Activated CD4-positive, alpha-beta T cell treated with anti-CD3 and anti-CD28 coated beads for 36 hours (primary cell): ENCODE results near the gene CTXN1. TPM values are rescaled to one million over a fixed set of nuclear protein-coding genes. Genes with fewer than 3 reads are reported as not detected.

Experiments
- ATAC-seq: fragments of 200-7000 bp; cut with Tn5 transposase; one replicate; pipeline ENCODE4 v1.10.0; 2021; ENCODE audit warnings: mild to moderate bottlenecking, moderate library complexity
- CTCF ChIA-PET: fragments of 350-600 bp; sonication (Branson Sonifier 250); formaldehyde crosslinking; loops from one replicate; lab custom pipeline; 2021; ENCODE audit warnings: antibody characterized with exemption; lab: Charles Lee
- POLR2A ChIA-PET: fragments of 350-600 bp; sonication (Branson Sonifier 250); formaldehyde crosslinking; loops from one replicate; lab custom pipeline; 2021; ENCODE audit warnings: antibody characterized with exemption, inconsistent platforms; lab: Charles Lee
- DNase-seq: peaks from one replicate; pipeline ENCODE4 v3.0.0-alpha.2; 2020
- H3K27ac Mint-ChIP-seq: one replicate; pipeline ENCODE4 v1.8.0; 2021; ENCODE audit warnings: mixed read lengths
- H3K27me3 Mint-ChIP-seq: one replicate; pipeline ENCODE4 v1.8.0; 2021; ENCODE audit warnings: mixed read lengths
- H3K36me3 Mint-ChIP-seq: one replicate; pipeline ENCODE4 v1.8.0; 2021; ENCODE audit warnings: low read depth, mixed read lengths
- H3K4me1 Mint-ChIP-seq: one replicate; pipeline ENCODE4 v1.8.0; 2021; ENCODE audit warnings: mixed read lengths
- H3K4me3 Mint-ChIP-seq: one replicate; pipeline ENCODE4 v1.8.0; 2021; ENCODE audit warnings: mild to moderate bottlenecking, moderate library complexity, mixed read lengths
- H3K9me3 Mint-ChIP-seq: one replicate; pipeline ENCODE4 v1.8.0; 2021; ENCODE audit warnings: low read depth, mixed read lengths
- intact Hi-C, 2 experiments: fragments of 100-400 bp; cut with DNase I in 1 of 2; cut with micrococcal nuclease in 1 of 2; formaldehyde crosslinking; loops; one replicate each; pipeline versions ENCODE4 v1.14.2 to v1.15.1; 2022 to 2024; cut with DNase I, micrococcal nuclease
- total RNA-seq, 2 experiments: library from RNA; stranded (reverse); gene quantifications; one replicate each; pipeline ENCODE4 v1.2.3, GENCODE V29; 2021

CTXN1 gene
- under 1 TPM; 0.47 to 0.82 TPM for total RNA-seq

- Mint-ChIP-seq H3K27me3 (peaks cover 1% of the 10 kb centered on the region), H3K36me3 (peaks cover 14% of the 10 kb centered on the region), H3K4me1 (peaks cover 27% of the 10 kb centered on the region), H3K4me3 (peak within 1 kb of the TSS; percentile 67), H3K27ac (no peak within 1 kb of the TSS), H3K9me3 (no peaks in the 10 kb centered on the region)
- ChIA-PET POLR2A (no interaction called here), CTCF (interaction anchor here (0.9 to 1.1 kb wide), 2 partner anchors 8 to 18 kb away, joined by 3 to 5 read pairs; partner anchors contain the start of gene TIMM44)
- DNase-seq (peak; percentile 87), ATAC-seq (peak; percentile 57)
- intact Hi-C loops: no loop called here
These were observed at the start of gene CTXN1 for GRCh38 chr19:7926021-7926726. TSS of gene CTXN1 (minus strand) at chr19:7926135. CDS start at chr19:7925538, 597 bp downstream.

GRCh38 chr19:7975037-7975436, 49.1 kb upstream of the CTXN1 start:
- H3K4me1 Mint-ChIP-seq: no peaks in the 10 kb centered on the region
- ChIA-PET CTCF (interaction anchor here (1.7 kb wide), 1 partner anchor 31 kb away, joined by 5 read pairs; the partner anchor contains the start of gene TIMM44), POLR2A (no interaction called here)
- H3K36me3 Mint-ChIP-seq: peaks cover 21% of the 10 kb centered on the region
- intact Hi-C loops: no loop called here
- H3K27ac Mint-ChIP-seq: no peak overlapping the region
- H3K27me3 Mint-ChIP-seq: no peaks in the 10 kb centered on the region
- no peak for DNase-seq
- ATAC-seq: no peak
- H3K9me3 Mint-ChIP-seq: no peaks in the 10 kb centered on the region
- no peak overlapping the region for H3K4me3 Mint-ChIP-seq

- Mint-ChIP-seq H3K27me3 (no peaks in the 10 kb centered on the region), H3K27ac (no peak overlapping the region)
- CTCF ChIA-PET: no interaction called here
These were observed 47.9 kb upstream of the CTXN1 start for GRCh38 chr19:7973883-7974282.

GRCh38 chr19:7971553-7972520, 45.9 kb upstream of the CTXN1 start:
- ChIA-PET CTCF (no interaction called here), POLR2A (no interaction called here)
- H3K27ac Mint-ChIP-seq: no peak overlapping the region
- no peak overlapping the region for H3K4me3 Mint-ChIP-seq
- ATAC-seq (no peak), DNase-seq (no peak)
- intact Hi-C loops: loop anchor here in 1 of 2 experiments (2.0 kb wide), 2 partner anchors 31 to 281 kb away; no protein-coding TSS in a partner anchor
- H3K9me3 Mint-ChIP-seq: no peaks in the 10 kb centered on the region
- H3K27me3 Mint-ChIP-seq: no peaks in the 10 kb centered on the region
- peaks cover 24% of the 10 kb centered on the region for H3K36me3 Mint-ChIP-seq
- H3K4me1 Mint-ChIP-seq: no peaks in the 10 kb centered on the region

More at GRCh38 chr19:7973883-7974282, 47.9 kb upstream of the CTXN1 start:
- DNase-seq: no peak
- no peaks in the 10 kb centered on the region for H3K4me1 Mint-ChIP-seq
- intact Hi-C loops: no loop called here
- POLR2A ChIA-PET: no interaction called here
- H3K9me3 Mint-ChIP-seq: no peaks in the 10 kb centered on the region
- no peak overlapping the region for H3K4me3 Mint-ChIP-seq
- H3K36me3 Mint-ChIP-seq: peaks cover 20% of the 10 kb centered on the region
- no peak for ATAC-seq

- no peaks in the 10 kb centered on the region for H3K27me3 Mint-ChIP-seq
- POLR2A ChIA-PET: no interaction called here
- no peak overlapping the region for H3K27ac Mint-ChIP-seq
- no peaks in the 10 kb centered on the region for H3K9me3 Mint-ChIP-seq
- ATAC-seq (peak; percentile 65), DNase-seq (peak; percentile 56)
- no peaks in the 10 kb centered on the region for H3K4me1 Mint-ChIP-seq
- intact Hi-C loops: loop anchor here in 1 of 2 experiments (2.0 kb wide), 2 partner anchors 32 to 282 kb away; no protein-coding TSS in a partner anchor
- no peak overlapping the region for H3K4me3 Mint-ChIP-seq
- peaks cover 26% of the 10 kb centered on the region for H3K36me3 Mint-ChIP-seq
- CTCF ChIA-PET: interaction anchor here (0.6 to 2.0 kb wide), 8 partner anchors 19 to 1013 kb away, joined by 3 to 7 read pairs (median 3); partner anchors contain the start of gene TIMM44
These were observed 44.9 kb upstream of the CTXN1 start for GRCh38 chr19:7970716-7971448.

GRCh38 chr19:7969555-7969939, 43.6 kb upstream of the CTXN1 start:
- ChIA-PET CTCF (interaction anchor here (1.1 to 2.0 kb wide), 3 partner anchors 26 to 284 kb away, joined by 3 to 7 read pairs (median 3); partner anchors contain the start of gene TIMM44), POLR2A (interaction anchor here (0.6 kb wide), 1 partner anchor 41 kb away, joined by 3 read pairs; no protein-coding TSS in a partner anchor)
- intact Hi-C loops: no loop called here
- Mint-ChIP-seq H3K4me3 (no peak overlapping the region), H3K4me1 (no peaks in the 10 kb centered on the region), H3K27me3 (no peaks in the 10 kb centered on the region), H3K27ac (no peak overlapping the region), H3K36me3 (peaks cover 26% of the 10 kb centered on the region), H3K9me3 (no peaks in the 10 kb centered on the region)
- no peak for ATAC-seq
- no peak for DNase-seq

- intact Hi-C loops: no loop called here
- no peaks in the 10 kb centered on the region for H3K9me3 Mint-ChIP-seq
- ATAC-seq (no peak), DNase-seq (no peak)
- peaks cover 29% of the 10 kb centered on the region for H3K36me3 Mint-ChIP-seq
- H3K4me3 Mint-ChIP-seq: no peak overlapping the region
- no peaks in the 10 kb centered on the region for H3K4me1 Mint-ChIP-seq
- no peak overlapping the region for H3K27ac Mint-ChIP-seq
- CTCF ChIA-PET: interaction anchor here (0.8 to 2.0 kb wide), 3 partner anchors 25 to 33 kb away, joined by 3 to 7 read pairs (median 3); partner anchors contain the start of gene TIMM44
- POLR2A ChIA-PET: no interaction called here
- H3K27me3 Mint-ChIP-seq: no peaks in the 10 kb centered on the region
These were observed 43.0 kb upstream of the CTXN1 start for GRCh38 chr19:7968796-7969554.

- Mint-ChIP-seq H3K27ac (no peak overlapping the region), H3K27me3 (no peaks in the 10 kb centered on the region), H3K36me3 (peaks cover 27% of the 10 kb centered on the region), H3K9me3 (no peaks in the 10 kb centered on the region), H3K4me3 (no peak overlapping the region), H3K4me1 (no peaks in the 10 kb centered on the region)
- DNase-seq (no peak), ATAC-seq (no peak)
- ChIA-PET CTCF (interaction anchor here (0.8 kb wide), 1 partner anchor 24 kb away, joined by 3 read pairs; no protein-coding TSS in a partner anchor), POLR2A (no interaction called here)
- intact Hi-C loops: no loop called here
These were observed 42.3 kb upstream of the CTXN1 start for GRCh38 chr19:7968008-7968795.

- Mint-ChIP-seq H3K4me3 (no peak overlapping the region), H3K4me1 (no peaks in the 10 kb centered on the region), H3K27me3 (no peaks in the 10 kb centered on the region), H3K36me3 (peaks cover 32% of the 10 kb centered on the region), H3K27ac (no peak overlapping the region), H3K9me3 (no peaks in the 10 kb centered on the region)
- intact Hi-C loops: no loop called here
- ChIA-PET CTCF (interaction anchor here (1.5 kb wide), 1 partner anchor 22 kb away, joined by 3 read pairs; no protein-coding TSS in a partner anchor), POLR2A (no interaction called here)
- DNase-seq: no peak
- no peak for ATAC-seq
These were observed 40.2 kb upstream of the CTXN1 start for GRCh38 chr19:7965921-7966665.
